Measurements from ENCODE around the gene DENND5A.

The DENND5A gene

GRCh38 chr11:9141186-9141585 is 124.0 kb downstream of the DENND5A start:
- H3K36me3 ChIP-seq (ENCODE audit: insufficient read depth, low read length): no peaks in the 10 kb centered on the region
- H3K4me3 ChIP-seq (ENCODE audit: low read depth in 1 of 2, low read length in 2 of 2): no peak overlapping the region
- H4K20me1 ChIP-seq (ENCODE audit: insufficient read depth, low read length): 0 out of 2 replicates have a peak, but pooled peaks cover 2% of the 10 kb centered on the region
- H3K4me1 ChIP-seq (ENCODE audit: insufficient read depth, low read length): peaks cover 15% of the 10 kb centered on the region
- TF ChIP-seq EZH2 (IDR thresholded peaks at IDR 0.05; ENCODE audit: borderline replicate concordance, low read depth, low read length, severe bottlenecking): no peak
- TF ChIP-seq, protein P1, sequence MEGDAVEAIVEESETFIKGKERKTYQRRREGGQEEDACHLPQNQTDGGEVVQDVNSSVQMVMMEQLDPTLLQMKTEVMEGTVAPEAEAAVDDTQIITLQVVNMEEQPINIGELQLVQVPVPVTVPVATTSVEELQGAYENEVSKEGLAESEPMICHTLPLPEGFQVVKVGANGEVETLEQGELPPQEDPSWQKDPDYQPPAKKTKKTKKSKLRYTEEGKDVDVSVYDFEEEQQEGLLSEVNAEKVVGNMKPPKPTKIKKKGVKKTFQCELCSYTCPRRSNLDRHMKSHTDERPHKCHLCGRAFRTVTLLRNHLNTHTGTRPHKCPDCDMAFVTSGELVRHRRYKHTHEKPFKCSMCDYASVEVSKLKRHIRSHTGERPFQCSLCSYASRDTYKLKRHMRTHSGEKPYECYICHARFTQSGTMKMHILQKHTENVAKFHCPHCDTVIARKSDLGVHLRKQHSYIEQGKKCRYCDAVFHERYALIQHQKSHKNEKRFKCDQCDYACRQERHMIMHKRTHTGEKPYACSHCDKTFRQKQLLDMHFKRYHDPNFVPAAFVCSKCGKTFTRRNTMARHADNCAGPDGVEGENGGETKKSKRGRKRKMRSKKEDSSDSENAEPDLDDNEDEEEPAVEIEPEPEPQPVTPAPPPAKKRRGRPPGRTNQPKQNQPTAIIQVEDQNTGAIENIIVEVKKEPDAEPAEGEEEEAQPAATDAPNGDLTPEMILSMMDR (IDR thresholded peaks at IDR 0.05; ENCODE audit: borderline replicate concordance, extremely low read depth, low read length, poor library complexity, severe bottlenecking): no peak
- DNase-seq (no peak), ATAC-seq (ENCODE audit: insufficient read depth, low read depth) (no peak)
- no peak overlapping the region for H2AFZ ChIP-seq (ENCODE audit: low read depth, low read length)
- H3K9ac ChIP-seq (ENCODE audit: low read depth, low read length): no peak overlapping the region
- no peaks in the 10 kb centered on the region for H3K79me2 ChIP-seq (ENCODE audit: insufficient read depth, low read length)
- no peak overlapping the region for H3K27ac ChIP-seq (ENCODE audit: low read length)
- H3K27me3 ChIP-seq (ENCODE audit: insufficient read depth, low read length, poor library complexity): no peaks in the 10 kb centered on the region
- no peaks in the 10 kb centered on the region for H3K9me3 ChIP-seq (ENCODE audit: insufficient read depth, low read length, severe bottlenecking)
- H3K4me2 ChIP-seq (ENCODE audit: insufficient read depth, low read length): no peak overlapping the region

- no peak for DNase-seq
- no peak overlapping the region for H3K4me3 ChIP-seq (ENCODE audit: low read depth in 1 of 2, low read length in 2 of 2)
- no peaks in the 10 kb centered on the region for H3K79me2 ChIP-seq (ENCODE audit: insufficient read depth, low read length)
- H4K20me1 ChIP-seq (ENCODE audit: insufficient read depth, low read length): 0 out of 2 replicates have a peak, but pooled peaks cover 2% of the 10 kb centered on the region
- H3K4me1 ChIP-seq (ENCODE audit: insufficient read depth, low read length): peaks cover 15% of the 10 kb centered on the region
- H3K9me3 ChIP-seq (ENCODE audit: insufficient read depth, low read length, severe bottlenecking): no peaks in the 10 kb centered on the region
- no peaks in the 10 kb centered on the region for H3K27me3 ChIP-seq (ENCODE audit: insufficient read depth, low read length, poor library complexity)
- no peaks in the 10 kb centered on the region for H3K36me3 ChIP-seq (ENCODE audit: insufficient read depth, low read length)
- H2AFZ ChIP-seq (ENCODE audit: low read depth, low read length): no peak overlapping the region
- no peak overlapping the region for H3K9ac ChIP-seq (ENCODE audit: low read depth, low read length)
- ATAC-seq (ENCODE audit: insufficient read depth, low read depth): no peak
- no peak overlapping the region for H3K4me2 ChIP-seq (ENCODE audit: insufficient read depth, low read length)
- TF ChIP-seq EZH2 (IDR thresholded peaks at IDR 0.05; ENCODE audit: borderline replicate concordance, low read depth, low read length, severe bottlenecking): no peak
- TF ChIP-seq, protein P1 (IDR thresholded peaks at IDR 0.05; ENCODE audit: borderline replicate concordance, extremely low read depth, low read length, poor library complexity, severe bottlenecking): no peak
- H3K27ac ChIP-seq (ENCODE audit: low read length): no peak overlapping the region
These were observed 125.4 kb downstream of the DENND5A start for GRCh38 chr11:9139628-9140357.

- TF ChIP-seq, protein P1 (IDR thresholded peaks at IDR 0.05; ENCODE audit: borderline replicate concordance, extremely low read depth, low read length, poor library complexity, severe bottlenecking): no peak
- Histone ChIP-seq H3K4me2 (ENCODE audit: insufficient read depth, low read length) (no peak overlapping the region), H3K9me3 (ENCODE audit: insufficient read depth, low read length, severe bottlenecking) (no peaks in the 10 kb centered on the region), H3K4me3 (ENCODE audit: low read depth in 1 of 2, low read length in 2 of 2) (no peak overlapping the region), H3K9ac (ENCODE audit: low read depth, low read length) (no peak overlapping the region), H4K20me1 (ENCODE audit: insufficient read depth, low read length) (0 out of 2 replicates have a peak, but pooled peaks cover 2% of the 10 kb centered on the region), H2AFZ (ENCODE audit: low read depth, low read length) (no peak overlapping the region), H3K36me3 (ENCODE audit: insufficient read depth, low read length) (no peaks in the 10 kb centered on the region), H3K27ac (ENCODE audit: low read length) (no peak overlapping the region), H3K4me1 (ENCODE audit: insufficient read depth, low read length) (peaks cover 15% of the 10 kb centered on the region), H3K27me3 (ENCODE audit: insufficient read depth, low read length, poor library complexity) (no peaks in the 10 kb centered on the region), H3K79me2 (ENCODE audit: insufficient read depth, low read length) (no peaks in the 10 kb centered on the region)
- ATAC-seq (ENCODE audit: insufficient read depth, low read depth): peak; percentile 36; the same call in 1 of the 3 replicates
- DNase-seq: peak; percentile 21
These were observed 126.3 kb downstream of the DENND5A start for GRCh38 chr11:9138612-9139579.
